ENCODE measurements around the gene TRMT6. TPM values are rescaled to one million over a fixed set of nuclear protein-coding genes. Genes with fewer than 3 reads are reported as not detected.
A peak's percentile ranks its signal among the peaks of the same experiment; 100 is the strongest.

TRMT6 gene, protein sequence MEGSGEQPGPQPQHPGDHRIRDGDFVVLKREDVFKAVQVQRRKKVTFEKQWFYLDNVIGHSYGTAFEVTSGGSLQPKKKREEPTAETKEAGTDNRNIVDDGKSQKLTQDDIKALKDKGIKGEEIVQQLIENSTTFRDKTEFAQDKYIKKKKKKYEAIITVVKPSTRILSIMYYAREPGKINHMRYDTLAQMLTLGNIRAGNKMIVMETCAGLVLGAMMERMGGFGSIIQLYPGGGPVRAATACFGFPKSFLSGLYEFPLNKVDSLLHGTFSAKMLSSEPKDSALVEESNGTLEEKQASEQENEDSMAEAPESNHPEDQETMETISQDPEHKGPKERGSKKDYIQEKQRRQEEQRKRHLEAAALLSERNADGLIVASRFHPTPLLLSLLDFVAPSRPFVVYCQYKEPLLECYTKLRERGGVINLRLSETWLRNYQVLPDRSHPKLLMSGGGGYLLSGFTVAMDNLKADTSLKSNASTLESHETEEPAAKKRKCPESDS
- total RNA-seq (2011; cell fraction: chromatin; rRNA removed; ENCODE audit: low replicate concordance) = 5.0 and 7.8 TPM in 2 replicates
- 2.7 and 2.9 TPM in 2 replicates for total RNA-seq (2011; cell fraction: nucleolus; rRNA removed)
- total RNA-seq (2011; cell fraction: nucleoplasm; rRNA removed) = 3.4 and 7.2 TPM in 2 replicates
- total RNA-seq (2014; rRNA removed) = 15.8 and 17.9 TPM in 2 replicates
- total RNA-seq (2014; rRNA removed; fragmentation: Illumina TruSeq; extraction: Trizol) = 15.6 and 17.0 TPM in 2 replicates
- 15.0 and 16.8 TPM in 2 replicates for total RNA-seq (2015; rRNA removed; fragmentation: Illumina TruSeq; extraction: Trizol)
- total RNA-seq (2021) = 12.8 and 14.4 TPM in 2 replicates
- 10.8 and 11.3 TPM in 2 replicates for polyA plus RNA-seq (2011; rRNA removed)
- polyA plus RNA-seq (2011; cell fraction: cytosol; rRNA removed) = 2.8 and 5.3 TPM in 2 replicates
- polyA plus RNA-seq (2011; cell fraction: nucleus; rRNA removed) = 6.0 and 6.8 TPM in 2 replicates
- polyA plus RNA-seq (2012) = 8.9 and 12.8 TPM in 2 replicates
- polyA plus RNA-seq (2014; fragmentation: Illumina TruSeq; extraction: Trizol) = 19.4 and 21.3 TPM in 2 replicates
- 10 to 100 TPM; 10.6 to 13.5 TPM for polyA plus RNA-seq (2014; fragmentation: Nextera tagmentation; extraction: Ambion mirVana)
- polyA plus RNA-seq (2014; rRNA removed) = 16.9 and 19.6 TPM in 2 replicates
- polyA minus RNA-seq (2011; rRNA and poly(A)+ RNA removed) = 9.9 and 13.3 TPM in 2 replicates
- 3.5 and 4.5 TPM in 2 replicates for polyA minus RNA-seq (2011; cell fraction: cytosol; rRNA and poly(A)+ RNA removed)
- polyA minus RNA-seq (2011; cell fraction: nucleus; rRNA and poly(A)+ RNA removed) = 2.3 and 4.7 TPM in 2 replicates
- percentile 80 among the genes with signal in this experiment for Bru-seq, nascent RNA
- BruChase-seq, experiment 1, labeled RNA remaining after a 2-hour chase = percentile 74 among the genes with signal in this experiment
- BruChase-seq, experiment 2, labeled RNA remaining after a 6-hour chase = percentile 76 among the genes with signal in this experiment
- long read RNA-seq, experiment 1, transcript TRMT6-201 (11 exons, 2,327 nt) = major isoform, 34 of 85 reads
- long read RNA-seq, experiment 1, partial matches to known transcripts = 41 of 85 reads
- long read RNA-seq, experiment 1, other reads (novel, unspliced or antisense) = 9 of 85 reads
- long read RNA-seq, experiment 2, transcript TRMT6-201 (11 exons, 2,327 nt) = major isoform, 8 of 19 reads
- long read RNA-seq, experiment 2, partial matches to known transcripts = 11 of 19 reads
- long read RNA-seq, experiment 2, other reads (novel, unspliced or antisense) = 0 of 19 reads
- long read RNA-seq, experiment 3, partial matches to known transcripts = 13 of 15 reads
- long read RNA-seq, experiment 3, other reads (novel, unspliced or antisense) = 0 of 15 reads

- peaks cover 47% of the 10 kb centered on the region for H3K79me2 ChIP-seq (ENCODE audit: control insufficient read depth, insufficient read depth, low read length)
- TF ChIP-seq TARDBP (IDR thresholded peaks at IDR 0.05) = no peak
- no peak for TF ChIP-seq ZNF75A (CRISPR knock-in tag; IDR thresholded peaks at IDR 0.05)
- TF ChIP-seq BCLAF1 (IDR thresholded peaks at IDR 0.05; ENCODE audit: borderline replicate concordance in 1 of 2, control insufficient read depth in 1 of 2, low read depth in 2 of 2, low read length in 1 of 2) = no peak
- no peak for TF ChIP-seq KLF6 (CRISPR knock-in tag; IDR thresholded peaks at IDR 0.05; ENCODE audit: borderline replicate concordance)
- TF ChIP-seq LARP7 (IDR thresholded peaks at IDR 0.05) = no peak
- TF ChIP-seq, protein P1, sequence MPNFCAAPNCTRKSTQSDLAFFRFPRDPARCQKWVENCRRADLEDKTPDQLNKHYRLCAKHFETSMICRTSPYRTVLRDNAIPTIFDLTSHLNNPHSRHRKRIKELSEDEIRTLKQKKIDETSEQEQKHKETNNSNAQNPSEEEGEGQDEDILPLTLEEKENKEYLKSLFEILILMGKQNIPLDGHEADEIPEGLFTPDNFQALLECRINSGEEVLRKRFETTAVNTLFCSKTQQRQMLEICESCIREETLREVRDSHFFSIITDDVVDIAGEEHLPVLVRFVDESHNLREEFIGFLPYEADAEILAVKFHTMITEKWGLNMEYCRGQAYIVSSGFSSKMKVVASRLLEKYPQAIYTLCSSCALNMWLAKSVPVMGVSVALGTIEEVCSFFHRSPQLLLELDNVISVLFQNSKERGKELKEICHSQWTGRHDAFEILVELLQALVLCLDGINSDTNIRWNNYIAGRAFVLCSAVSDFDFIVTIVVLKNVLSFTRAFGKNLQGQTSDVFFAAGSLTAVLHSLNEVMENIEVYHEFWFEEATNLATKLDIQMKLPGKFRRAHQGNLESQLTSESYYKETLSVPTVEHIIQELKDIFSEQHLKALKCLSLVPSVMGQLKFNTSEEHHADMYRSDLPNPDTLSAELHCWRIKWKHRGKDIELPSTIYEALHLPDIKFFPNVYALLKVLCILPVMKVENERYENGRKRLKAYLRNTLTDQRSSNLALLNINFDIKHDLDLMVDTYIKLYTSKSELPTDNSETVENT (CRISPR knock-in tag; IDR thresholded peaks at IDR 0.05) = no peak
- TF ChIP-seq ZNF311 (CRISPR knock-in tag; IDR thresholded peaks at IDR 0.05) = no peak
These were observed at the start of gene TRMT6, which contains the start of gene MCM8 for GRCh38 chr20:5950271-5951031. TRMT6 (minus strand) TSS chr20:5950533; CDS start chr20:5950405, 128 bp downstream. MCM8 (plus strand) TSS chr20:5950652; CDS start chr20:5952016, 1,364 bp downstream.

More at GRCh38 chr20:5950271-5951031, at the start of gene TRMT6, which contains the start of gene MCM8:
- FAIRE-seq (peak; percentile 97), DNase-seq (ENCODE audit: extremely low read depth in 1 of 4, low spot score in 3 of 4) (peak; percentile 85 to 97 (median 86)), ATAC-seq (peak; percentile 98)
- 0% methylated on average over 25 of the region's 61 CpGs for WGBS (ENCODE audit: insufficient coverage, low coverage, missing lambda C conversion rate)
- ChIA-PET POLR2A (no interaction called here), CTCF (ENCODE audit: low intra/inter-chr PET ratio) (no interaction called here)
- Histone ChIP-seq H3K9me3 (replicated peaks; ENCODE audit: control insufficient read depth, insufficient read depth, low read depth, low read length) (no peaks in the 10 kb centered on the region), H3K27me3 (ENCODE audit: control insufficient read depth in 2 of 2, insufficient read depth in 2 of 2, low read length in 2 of 2) (no peaks in the 10 kb centered on the region), H3K4me2 (ENCODE audit: insufficient read depth, low read length) (peak within 1 kb of the TSS; percentile 88), H3K4me1 (replicated peaks in 1 of 2; ENCODE audit: control insufficient read depth in 2 of 2, insufficient read depth in 2 of 2, low read length in 2 of 2) (peaks cover 0 to 9% of the 10 kb centered on the region in 2 experiments; a peak in 1 of 5 replicates), H3K9me1 (ENCODE audit: control insufficient read depth, insufficient read depth, low read length) (no peaks in the 10 kb centered on the region), H3K9ac (ENCODE audit: insufficient read depth in 1 of 2, low read depth in 2 of 2, low read length in 2 of 2) (peak within 1 kb of the TSS; percentile 89 to 92), H4K20me1 (replicated peaks; ENCODE audit: control insufficient read depth, insufficient read depth, low read length) (no peaks in the 10 kb centered on the region), H2AFZ (ENCODE audit: low read depth, low read length) (peak within 1 kb of the TSS; percentile 90), H3K4me3 (peak within 1 kb of the TSS; percentile 64), H3K27ac (ENCODE audit: extremely low read depth, low read depth, low read length) (peak within 1 kb of the TSS; percentile 80), H3K36me3 (ENCODE audit: control insufficient read depth, insufficient read depth, low read length) (peaks cover 60% of the 10 kb centered on the region)
- in situ Hi-C loops (cut with MboI) (no loop called here), intact Hi-C loops (cut with micrococcal nuclease) (loop anchor here (10.0 kb wide), 1 partner anchor 124 kb away; no protein-coding TSS in a partner anchor)
- BruUV-seq (replicated peaks) = no TSS peak
